ENCODE measurements around the gene MFSD11. TPM values are rescaled to one million over a fixed set of nuclear protein-coding genes. Genes with fewer than 3 reads are reported as not detected.

Gene MFSD11
- total RNA-seq, 2 experiments from 2014 or later: 55.1 to 63.1 TPM

DNA sequence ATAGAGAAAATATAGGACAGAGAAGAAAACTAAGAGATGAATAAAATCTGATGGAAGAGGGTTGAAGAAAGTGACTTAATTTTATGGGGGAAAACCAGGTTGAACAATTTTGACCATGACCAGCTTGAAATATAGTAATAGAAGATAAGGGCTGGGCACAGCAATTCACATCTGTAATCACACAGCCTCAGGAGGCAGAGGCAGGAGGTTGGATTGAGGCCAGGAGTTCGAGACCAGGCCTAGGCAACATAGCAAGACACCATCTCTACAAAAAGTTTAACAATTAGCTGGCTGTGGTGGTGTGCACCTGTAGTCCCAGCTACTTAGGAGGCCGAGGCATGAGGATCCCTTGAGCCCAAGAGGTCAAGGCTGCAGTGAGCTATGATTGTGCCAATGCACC, 35.8 kb upstream of the MFSD11 start:
- no peaks in the 10 kb centered on the region for H3K79me2 ChIP-seq (ENCODE audit: insufficient read depth, low read depth, low read length)
- H2AFZ ChIP-seq (ENCODE audit: low read length): no peak overlapping the region
- H3K36me3 ChIP-seq (ENCODE audit: insufficient read depth, low read length): no peaks in the 10 kb centered on the region
- BruUV-seq (replicated peaks): no TSS peak
- ChIA-PET CTCF (ENCODE audit: unreplicated experiment) (interaction anchor here (0.6 kb wide), 1 partner anchor 15 kb away, joined by 3 read pairs; no protein-coding TSS in a partner anchor), POLR2A (no interaction called here)
- no peak overlapping the region for H3K27ac ChIP-seq (ENCODE audit: low read depth, low read length, poor library complexity, severe bottlenecking)
- H4K20me1 ChIP-seq (ENCODE audit: insufficient read depth, low read length): no peaks in the 10 kb centered on the region
- no peak for DNase-seq (ENCODE audit: low spot score)
- peaks cover 8% of the 10 kb centered on the region for H3K4me1 ChIP-seq (ENCODE audit: insufficient read depth, low read length, poor library complexity, severe bottlenecking)
- intact Hi-C loops (cut with micrococcal nuclease; ENCODE audit: unreplicated experiment): no loop called here
- H3K9me3 ChIP-seq (ENCODE audit: low read length): no peaks in the 10 kb centered on the region
- TF ChIP-seq EZH2phosphoT487 (IDR thresholded peaks at IDR 0.05; ENCODE audit: borderline replicate concordance, low read depth, low read length): no peak
- TF ChIP-seq, protein P1, sequence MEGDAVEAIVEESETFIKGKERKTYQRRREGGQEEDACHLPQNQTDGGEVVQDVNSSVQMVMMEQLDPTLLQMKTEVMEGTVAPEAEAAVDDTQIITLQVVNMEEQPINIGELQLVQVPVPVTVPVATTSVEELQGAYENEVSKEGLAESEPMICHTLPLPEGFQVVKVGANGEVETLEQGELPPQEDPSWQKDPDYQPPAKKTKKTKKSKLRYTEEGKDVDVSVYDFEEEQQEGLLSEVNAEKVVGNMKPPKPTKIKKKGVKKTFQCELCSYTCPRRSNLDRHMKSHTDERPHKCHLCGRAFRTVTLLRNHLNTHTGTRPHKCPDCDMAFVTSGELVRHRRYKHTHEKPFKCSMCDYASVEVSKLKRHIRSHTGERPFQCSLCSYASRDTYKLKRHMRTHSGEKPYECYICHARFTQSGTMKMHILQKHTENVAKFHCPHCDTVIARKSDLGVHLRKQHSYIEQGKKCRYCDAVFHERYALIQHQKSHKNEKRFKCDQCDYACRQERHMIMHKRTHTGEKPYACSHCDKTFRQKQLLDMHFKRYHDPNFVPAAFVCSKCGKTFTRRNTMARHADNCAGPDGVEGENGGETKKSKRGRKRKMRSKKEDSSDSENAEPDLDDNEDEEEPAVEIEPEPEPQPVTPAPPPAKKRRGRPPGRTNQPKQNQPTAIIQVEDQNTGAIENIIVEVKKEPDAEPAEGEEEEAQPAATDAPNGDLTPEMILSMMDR (conservative IDR thresholded peaks at IDR 0.05; ENCODE audit: low read length): no peak
- H3K9me2 ChIP-seq (ENCODE audit: insufficient read depth, low read length): no peaks in the 10 kb centered on the region
- H3K4me2 ChIP-seq (ENCODE audit: low read length): no peak overlapping the region
- no peak overlapping the region for H3K4me3 ChIP-seq (ENCODE audit: low read depth, low read length, poor library complexity, severe bottlenecking)

DNA sequence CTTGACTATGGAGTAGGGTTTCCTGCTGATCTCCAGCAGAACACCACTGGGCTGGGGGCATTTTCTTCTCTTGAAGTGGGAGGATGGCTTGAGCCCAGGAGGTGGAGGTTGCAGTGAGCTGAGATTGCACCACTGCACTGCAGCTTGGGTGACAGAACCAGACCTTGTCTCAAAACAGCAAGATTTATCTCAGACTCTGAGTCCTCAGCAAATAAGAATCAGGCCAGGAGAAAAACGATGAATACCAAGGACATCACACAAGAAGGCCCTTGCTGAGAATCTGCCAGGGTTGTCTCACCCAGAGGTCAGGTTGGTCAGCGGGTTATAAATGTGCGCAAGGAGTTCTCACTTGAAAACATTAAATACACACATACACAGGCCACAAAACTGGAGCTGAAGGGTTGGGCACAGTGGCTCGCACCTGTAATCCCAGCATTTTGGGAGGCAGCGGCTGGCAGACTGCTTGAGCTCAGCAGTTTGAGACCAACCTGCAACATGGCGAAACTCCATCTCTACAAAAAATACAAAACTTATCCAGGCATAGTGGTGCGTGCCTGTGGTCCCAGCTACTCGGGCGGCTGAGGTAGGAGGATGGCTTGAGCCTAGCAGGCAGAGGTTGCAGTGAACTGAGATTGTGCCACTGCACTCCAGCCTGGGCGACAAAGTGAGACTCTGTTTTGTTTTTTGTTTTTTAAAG, 34.8 kb upstream of the MFSD11 start:
- no peaks in the 10 kb centered on the region for H3K9me3 ChIP-seq (ENCODE audit: low read length)
- H3K4me2 ChIP-seq (ENCODE audit: low read length): no peak overlapping the region
- no peaks in the 10 kb centered on the region for H3K4me1 ChIP-seq (ENCODE audit: insufficient read depth, low read length, poor library complexity, severe bottlenecking)
- no peaks in the 10 kb centered on the region for H3K79me2 ChIP-seq (ENCODE audit: insufficient read depth, low read depth, low read length)
- ChIA-PET CTCF (ENCODE audit: unreplicated experiment) (no interaction called here), POLR2A (interaction anchor here (0.6 kb wide), 1 partner anchor 80 kb away, joined by 3 read pairs; no protein-coding TSS in a partner anchor)
- no peak overlapping the region for H3K27ac ChIP-seq (ENCODE audit: low read depth, low read length, poor library complexity, severe bottlenecking)
- DNase-seq (ENCODE audit: low spot score): no peak
- no peak overlapping the region for H2AFZ ChIP-seq (ENCODE audit: low read length)
- H3K4me3 ChIP-seq (ENCODE audit: low read depth, low read length, poor library complexity, severe bottlenecking): no peak overlapping the region
- no peaks in the 10 kb centered on the region for H3K9me2 ChIP-seq (ENCODE audit: insufficient read depth, low read length)
- no TSS peak for BruUV-seq (replicated peaks)
- intact Hi-C loops (cut with micrococcal nuclease; ENCODE audit: unreplicated experiment): no loop called here
- TF ChIP-seq, protein P1 (conservative IDR thresholded peaks at IDR 0.05; ENCODE audit: low read length): no peak
- no peak for TF ChIP-seq EZH2phosphoT487 (IDR thresholded peaks at IDR 0.05; ENCODE audit: borderline replicate concordance, low read depth, low read length)
- no peaks in the 10 kb centered on the region for H4K20me1 ChIP-seq (ENCODE audit: insufficient read depth, low read length)
- no peaks in the 10 kb centered on the region for H3K36me3 ChIP-seq (ENCODE audit: insufficient read depth, low read length)

DNA sequence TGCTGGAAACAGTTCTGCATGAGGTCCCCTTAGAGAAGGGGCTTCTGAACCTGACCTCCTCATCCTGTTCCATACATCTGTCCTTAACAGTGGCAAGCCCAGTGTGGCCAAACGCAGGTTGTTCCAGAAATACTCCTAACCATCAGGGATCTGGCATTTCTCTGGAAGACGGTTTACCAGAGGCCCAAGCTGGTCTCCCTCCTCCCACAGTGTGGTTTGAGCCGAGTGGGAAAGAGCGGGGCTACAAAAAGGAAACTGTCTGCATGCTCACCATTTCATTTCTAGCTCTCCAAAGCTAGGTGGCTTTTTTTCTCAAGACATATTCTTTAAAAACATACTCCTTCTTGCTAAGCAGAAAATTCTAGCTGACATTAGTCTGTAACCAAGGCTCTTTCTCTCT, 33.1 kb upstream of the MFSD11 start:
- no peaks in the 10 kb centered on the region for H3K36me3 ChIP-seq (ENCODE audit: insufficient read depth, low read length)
- intact Hi-C loops (cut with micrococcal nuclease; ENCODE audit: unreplicated experiment): no loop called here
- H3K9me3 ChIP-seq (ENCODE audit: low read length): no peaks in the 10 kb centered on the region
- BruUV-seq (replicated peaks): no TSS peak
- POLR2A ChIA-PET: interaction anchor here (0.7 kb wide), 1 partner anchor 40 kb away, joined by 3 read pairs; no protein-coding TSS in a partner anchor
- no peaks in the 10 kb centered on the region for H3K4me1 ChIP-seq (ENCODE audit: insufficient read depth, low read length, poor library complexity, severe bottlenecking)
- H3K9me2 ChIP-seq (ENCODE audit: insufficient read depth, low read length): no peaks in the 10 kb centered on the region
- no peak overlapping the region for H3K27ac ChIP-seq (ENCODE audit: low read depth, low read length, poor library complexity, severe bottlenecking)
- no peaks in the 10 kb centered on the region for H3K79me2 ChIP-seq (ENCODE audit: insufficient read depth, low read depth, low read length)
- no peak overlapping the region for H3K4me3 ChIP-seq (ENCODE audit: low read depth, low read length, poor library complexity, severe bottlenecking)
- DNase-seq (ENCODE audit: low spot score): no peak
- CTCF ChIA-PET (ENCODE audit: unreplicated experiment): no interaction called here
- H3K4me2 ChIP-seq (ENCODE audit: low read length): no peak overlapping the region
- no peaks in the 10 kb centered on the region for H4K20me1 ChIP-seq (ENCODE audit: insufficient read depth, low read length)
- H2AFZ ChIP-seq (ENCODE audit: low read length): no peak overlapping the region
- no peak for TF ChIP-seq EZH2phosphoT487 (IDR thresholded peaks at IDR 0.05; ENCODE audit: borderline replicate concordance, low read depth, low read length)
- TF ChIP-seq, protein P1 (conservative IDR thresholded peaks at IDR 0.05; ENCODE audit: low read length): no peak
